ENCODE data around the gene SLC12A9.

Gene SLC12A9

GRCh38 chr7:100864263-100864845 is 11.8 kb downstream of the SLC12A9 start:
- no peak for DNase-seq

GRCh38 chr7:100865372-100865911 is 12.9 kb downstream of the SLC12A9 start:
- peak; percentile 84 for DNase-seq

- DNase-seq = peak; percentile 77
These were observed 13.6 kb downstream of the SLC12A9 start for GRCh38 chr7:100865938-100866728.

- DNase-seq = no peak
These were observed 14.2 kb downstream of the SLC12A9 start for GRCh38 chr7:100866729-100867039.

- DNase-seq = peak; percentile 73
These were observed 14.7 kb downstream of the SLC12A9 start, which contains the start of gene TRIP6 for GRCh38 chr7:100867040-100867775. TSS of gene TRIP6 (plus strand) at chr7:100867387. CDS start at chr7:100867498, 111 bp downstream.

- DNase-seq = no peak
These were observed 15.4 kb downstream of the SLC12A9 start for GRCh38 chr7:100867776-100868485.

GRCh38 chr7:100873599-100874299 is 21.2 kb downstream of the SLC12A9 start:
- peak; percentile 33 for DNase-seq

- no peak for DNase-seq
These were observed 21.7 kb downstream of the SLC12A9 start for GRCh38 chr7:100874300-100874576.

- peak; percentile 98 for DNase-seq
These were observed 22.3 kb downstream of the SLC12A9 start, which contains the start of gene SRRT for GRCh38 chr7:100874577-100875355. TSS of gene SRRT (plus strand) at chr7:100875103. CDS start at chr7:100875591, 488 bp downstream.

GRCh38 chr7:100875356-100875751 is 22.8 kb downstream of the SLC12A9 start:
- peak; percentile 19 for DNase-seq

- DNase-seq = no peak
These were observed 25.5 kb downstream of the SLC12A9 start for GRCh38 chr7:100878013-100878412.

- no peak for DNase-seq
These were observed 26.2 kb downstream of the SLC12A9 start for GRCh38 chr7:100878685-100879084.

GRCh38 chr7:100879685-100880261 is 27.3 kb downstream of the SLC12A9 start:
- DNase-seq = no peak

GRCh38 chr7:100880645-100881044 is 28.1 kb downstream of the SLC12A9 start:
- no peak for DNase-seq

GRCh38 chr7:100881136-100881535 is 28.6 kb downstream of the SLC12A9 start:
- no peak for DNase-seq

- no peak for DNase-seq
These were observed 29.7 kb downstream of the SLC12A9 start for GRCh38 chr7:100882201-100882600.

- no peak for DNase-seq
These were observed 30.4 kb downstream of the SLC12A9 start for GRCh38 chr7:100882785-100883526.

- no peak for DNase-seq
These were observed 32.4 kb downstream of the SLC12A9 start for GRCh38 chr7:100884736-100885439.

- no peak for DNase-seq
These were observed 33.1 kb downstream of the SLC12A9 start for GRCh38 chr7:100885440-100886141.
